Thyroid gland (tissue), 4 donors: ENCODE results near the gene SPOCK1. TPM values are rescaled to one million over a fixed set of nuclear protein-coding genes. Genes with fewer than 3 reads are reported as not detected.

Source experiments
- DNase-seq, 2 donors: peaks; one replicate each; pipeline ENCODE4 v3.0.0-alpha.2; 2019
- H3K27ac ChIP-seq, 3 donors: fragments of 200-600 bp; sonication (generic); 1 replicate in 2 of 3; 2 replicates in 1 of 3; pipeline ENCODE4 v1.5.1; 2016 to 2019; ENCODE audit warnings: mild to moderate bottlenecking in 1 of 3, moderate library complexity in 1 of 3
- H3K27me3 ChIP-seq: fragments of 200-600 bp; sonication (generic); one replicate; pipeline ENCODE4 v1.5.1; 2019
- H3K36me3 ChIP-seq, 2 donors: fragments of 200-600 bp; sonication (generic); one replicate each; pipeline ENCODE4 v1.5.1; 2016 to 2019
- H3K4me1 ChIP-seq, 2 donors: fragments of 200-600 bp; sonication (generic); one replicate each; pipeline ENCODE4 v1.5.1; 2017 to 2019
- H3K4me3 ChIP-seq, 3 donors: fragments of 200-600 bp; sonication (generic); replicated peaks in 1 of 3; 1 replicate in 2 of 3; 2 replicates in 1 of 3; pipeline ENCODE4 v1.5.1; 2016; ENCODE audit warnings: mild to moderate bottlenecking in 1 of 3
- H3K9me3 ChIP-seq: fragments of 200-600 bp; sonication (generic); one replicate; pipeline ENCODE4 v1.5.1; 2017
- POLR2A ChIP-seq, 2 donors: fragments of 450-650 bp; IDR thresholded peaks; one replicate each; pipeline ENCODE4 v1.6.1; 2017; ENCODE audit warnings: antibody characterized with exemption in 2 of 2, mild to moderate bottlenecking in 2 of 2, moderate library complexity in 1 of 2
- WGBS, 2 donors: methylation state at CpG; one replicate each; pipeline ENCODE4 v1.1.5; 2017; 5-methylcytosine and 5-hydroxymethylcytosine counted together
- intact Hi-C: fragments of 100-400 bp; cut with DNase I; formaldehyde crosslinking; loops from one replicate; pipeline ENCODE4 v1.15.1; 2023
- total RNA-seq, 4 donors: library from RNA; depleted of rRNA; stranded (reverse); fragments of >200 nt; gene quantifications; one replicate each; pipeline ENCODE4 v1.2.3, GENCODE V29; 2016
- TF ChIP-seq, protein P1 (sequence below), 6 experiments: fragments of 200-600 bp in 3 of 6; fragments of 450-650 bp in 3 of 6; sonication (generic) in 3 of 6; IDR thresholded peaks; one replicate each; pipeline ENCODE4 v1.5.1; 2016 to 2019; ENCODE audit warnings: antibody characterized with exemption in 6 of 6, mild to moderate bottlenecking in 2 of 6, inconsistent platforms in 1 of 6, moderate library complexity in 1 of 6

Gene SPOCK1
- total RNA-seq, 4 donors from 2014 or later, result 15.8 to 34.1 (median 27.5) TPM

DNA sequence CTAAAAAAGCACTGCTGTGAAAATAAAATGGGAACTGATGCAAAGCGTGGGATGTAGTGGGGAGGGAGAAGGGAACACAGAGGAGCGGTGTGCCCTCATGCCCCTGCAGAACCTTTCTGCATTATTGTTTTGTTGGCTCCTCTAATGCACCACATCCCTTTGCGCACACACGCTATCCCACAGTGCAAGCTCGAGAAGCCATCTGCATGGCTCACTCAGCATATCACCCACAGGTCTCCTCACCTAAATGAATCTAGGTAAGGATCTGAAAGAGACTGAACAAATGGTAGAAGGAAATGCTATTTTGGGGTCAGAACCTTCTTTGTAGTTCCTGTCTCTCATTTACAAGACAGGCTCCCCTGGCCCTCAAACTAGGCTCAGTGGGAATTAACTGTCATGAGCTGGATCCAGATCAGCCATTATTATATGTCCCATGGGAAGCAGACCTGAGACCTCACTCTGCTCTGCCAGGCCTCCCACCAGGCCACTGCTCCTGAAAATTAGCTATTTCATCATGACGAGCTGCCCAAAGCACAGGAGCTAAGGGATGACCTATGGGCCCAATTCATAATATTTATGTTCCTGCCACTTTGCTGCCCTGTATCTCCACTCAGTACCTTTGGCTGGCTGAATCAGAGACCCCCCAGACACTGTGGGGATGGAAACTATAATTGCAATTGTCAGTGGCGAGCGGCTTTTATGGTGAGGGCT is 169.4 kb downstream of the SPOCK1 start:
- H3K36me3 ChIP-seq, result no peaks in the 10 kb centered on the region
- no peak overlapping the region for H3K27ac ChIP-seq
- TF ChIP-seq, protein P1, sequence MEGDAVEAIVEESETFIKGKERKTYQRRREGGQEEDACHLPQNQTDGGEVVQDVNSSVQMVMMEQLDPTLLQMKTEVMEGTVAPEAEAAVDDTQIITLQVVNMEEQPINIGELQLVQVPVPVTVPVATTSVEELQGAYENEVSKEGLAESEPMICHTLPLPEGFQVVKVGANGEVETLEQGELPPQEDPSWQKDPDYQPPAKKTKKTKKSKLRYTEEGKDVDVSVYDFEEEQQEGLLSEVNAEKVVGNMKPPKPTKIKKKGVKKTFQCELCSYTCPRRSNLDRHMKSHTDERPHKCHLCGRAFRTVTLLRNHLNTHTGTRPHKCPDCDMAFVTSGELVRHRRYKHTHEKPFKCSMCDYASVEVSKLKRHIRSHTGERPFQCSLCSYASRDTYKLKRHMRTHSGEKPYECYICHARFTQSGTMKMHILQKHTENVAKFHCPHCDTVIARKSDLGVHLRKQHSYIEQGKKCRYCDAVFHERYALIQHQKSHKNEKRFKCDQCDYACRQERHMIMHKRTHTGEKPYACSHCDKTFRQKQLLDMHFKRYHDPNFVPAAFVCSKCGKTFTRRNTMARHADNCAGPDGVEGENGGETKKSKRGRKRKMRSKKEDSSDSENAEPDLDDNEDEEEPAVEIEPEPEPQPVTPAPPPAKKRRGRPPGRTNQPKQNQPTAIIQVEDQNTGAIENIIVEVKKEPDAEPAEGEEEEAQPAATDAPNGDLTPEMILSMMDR (IDR thresholded peaks at IDR 0.05), result no peak
- no peak for TF ChIP-seq POLR2A (IDR thresholded peaks at IDR 0.05)
- H3K4me1 ChIP-seq, result peaks cover 11 to 19% of the 10 kb centered on the region in 2 donors
- intact Hi-C loops, result no loop called here
- WGBS, 2 donors, result 96% methylated on average over 8 of the region's 8 CpGs
- no peak overlapping the region for H3K4me3 ChIP-seq
- DNase-seq, result no peak
- no peaks in the 10 kb centered on the region for H3K9me3 ChIP-seq
- H3K27me3 ChIP-seq, result no peaks in the 10 kb centered on the region

DNA sequence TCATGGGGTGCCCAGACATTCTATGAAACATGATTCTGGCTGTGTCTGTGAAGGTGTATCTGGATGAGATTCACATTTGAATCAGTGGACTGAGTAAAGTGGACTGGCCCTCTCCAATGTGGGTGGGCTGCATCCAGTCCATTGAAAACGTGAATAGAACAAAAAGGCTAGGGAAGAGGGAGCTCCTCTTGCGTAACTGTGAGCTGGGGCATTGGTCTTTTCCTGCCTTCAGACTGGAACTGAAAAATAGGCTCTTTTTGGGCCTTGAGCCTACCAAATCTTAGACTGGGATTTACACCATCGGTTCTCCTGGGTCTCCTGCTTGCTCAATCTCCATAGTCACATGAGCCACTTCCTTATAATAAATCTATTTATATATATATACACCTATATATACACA is 170.1 kb downstream of the SPOCK1 start:
- intact Hi-C loops, result no loop called here

DNA sequence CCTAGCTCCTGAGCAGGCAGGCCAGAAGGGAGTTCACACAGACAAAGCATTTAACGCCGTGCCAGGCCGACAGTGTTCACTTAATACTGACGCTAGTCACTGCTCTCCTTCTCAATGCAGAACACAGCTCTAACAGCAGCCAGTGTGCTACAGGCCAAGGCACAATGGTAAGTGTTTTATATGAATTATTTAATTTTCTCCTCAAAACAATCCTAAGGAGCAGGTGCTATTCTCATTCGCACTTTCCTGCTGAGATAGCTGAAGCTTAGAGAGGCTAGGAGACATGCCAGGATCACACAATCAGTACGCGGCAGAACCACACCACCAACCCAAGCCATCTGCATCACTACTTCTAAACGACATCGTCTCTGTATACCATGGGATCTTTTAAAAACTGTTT is 170.7 kb downstream of the SPOCK1 start:
- Histone ChIP-seq H3K36me3 (no peaks in the 10 kb centered on the region), H3K4me1 (peaks cover 0 to 7% of the 10 kb centered on the region in 2 donors), H3K27me3 (no peaks in the 10 kb centered on the region), H3K9me3 (no peaks in the 10 kb centered on the region), H3K4me3 (no peak overlapping the region), H3K27ac (no peak overlapping the region)
- TF ChIP-seq POLR2A (IDR thresholded peaks at IDR 0.05), result no peak
- TF ChIP-seq, protein P1 (IDR thresholded peaks at IDR 0.05), result no peak
- 95 to 96% methylated on average over 9 of the region's 9 CpGs for WGBS, 2 donors
- DNase-seq, result no peak
- intact Hi-C loops, result no loop called here

More for the DNA sequence above, 170.1 kb downstream of the SPOCK1 start:
- H3K36me3 ChIP-seq, result no peaks in the 10 kb centered on the region
- peaks cover 4 to 12% of the 10 kb centered on the region in 2 donors for H3K4me1 ChIP-seq
- no peaks in the 10 kb centered on the region for H3K27me3 ChIP-seq
- H3K4me3 ChIP-seq, result no peak overlapping the region
- TF ChIP-seq, protein P1 (IDR thresholded peaks at IDR 0.05), result no peak
- TF ChIP-seq POLR2A (IDR thresholded peaks at IDR 0.05), result no peak
- no peak for DNase-seq
- no peak overlapping the region for H3K27ac ChIP-seq
- WGBS, 2 donors, result 87 to 88% methylated on average over 3 of the region's 3 CpGs
- H3K9me3 ChIP-seq, result no peaks in the 10 kb centered on the region

DNA sequence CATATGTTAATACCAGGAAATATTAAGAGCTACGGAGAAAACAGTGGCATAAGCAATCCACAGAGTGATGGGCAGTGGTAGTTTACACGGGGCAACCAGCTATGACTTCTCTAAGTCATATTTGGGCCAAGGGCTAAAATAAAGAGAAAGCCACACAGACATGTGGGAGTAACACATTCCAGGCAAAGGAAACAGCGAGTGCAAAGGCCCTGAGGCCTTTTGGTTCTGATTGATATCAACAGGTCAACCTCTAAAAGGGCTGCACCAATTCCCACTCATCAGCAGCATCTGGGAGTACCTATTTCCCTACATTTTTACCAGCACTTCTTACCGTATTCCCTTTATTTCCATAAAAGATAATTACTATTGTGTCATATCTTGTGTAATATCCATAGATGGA is 173.4 kb downstream of the SPOCK1 start:
- Histone ChIP-seq H3K27ac (no peak overlapping the region), H3K36me3 (no peaks in the 10 kb centered on the region), H3K4me1 (no peaks in the 10 kb centered on the region), H3K4me3 (no peak overlapping the region), H3K9me3 (no peaks in the 10 kb centered on the region), H3K27me3 (no peaks in the 10 kb centered on the region)
- intact Hi-C loops, result no loop called here
- TF ChIP-seq, protein P1 (IDR thresholded peaks at IDR 0.05), result no peak
- TF ChIP-seq POLR2A (IDR thresholded peaks at IDR 0.05), result no peak
- DNase-seq, result no peak
- 93 to 97% methylated on average over 4 of the region's 4 CpGs for WGBS, 2 donors
